ENCODE measurements around the gene TRPM8. TPM values are rescaled to one million over a fixed set of nuclear protein-coding genes. Genes with fewer than 3 reads are reported as not detected.

Gene TRPM8
- total and polyA plus RNA-seq, 9 donors = 0.92 TPM; not detected in 8

DNA sequence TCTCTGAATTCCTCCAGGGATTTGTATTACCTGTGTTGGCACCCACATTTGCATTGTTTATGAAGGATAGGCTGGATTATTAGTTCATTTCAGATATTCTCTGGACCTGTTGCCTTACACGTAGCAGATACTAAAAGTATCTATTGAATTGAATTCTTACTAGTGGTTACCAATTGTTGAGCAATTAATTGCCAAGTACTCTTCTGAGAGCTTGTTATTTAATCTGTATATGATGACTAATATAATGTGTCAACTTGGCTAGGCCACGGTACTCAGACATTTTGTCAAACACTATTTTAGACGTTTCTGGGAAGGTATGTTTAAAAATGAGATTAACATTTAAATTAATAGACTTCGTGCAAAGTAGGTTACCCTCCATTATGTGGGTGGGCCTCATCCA is 130.9 kb downstream of the TRPM8 start:
- intact Hi-C loops (cut with DNase I) = no loop called here
- no peak for DNase-seq
- WGBS, 3 donors = 78 to 83% (median 82%) methylated on average over 4 of the region's 4 CpGs

DNA sequence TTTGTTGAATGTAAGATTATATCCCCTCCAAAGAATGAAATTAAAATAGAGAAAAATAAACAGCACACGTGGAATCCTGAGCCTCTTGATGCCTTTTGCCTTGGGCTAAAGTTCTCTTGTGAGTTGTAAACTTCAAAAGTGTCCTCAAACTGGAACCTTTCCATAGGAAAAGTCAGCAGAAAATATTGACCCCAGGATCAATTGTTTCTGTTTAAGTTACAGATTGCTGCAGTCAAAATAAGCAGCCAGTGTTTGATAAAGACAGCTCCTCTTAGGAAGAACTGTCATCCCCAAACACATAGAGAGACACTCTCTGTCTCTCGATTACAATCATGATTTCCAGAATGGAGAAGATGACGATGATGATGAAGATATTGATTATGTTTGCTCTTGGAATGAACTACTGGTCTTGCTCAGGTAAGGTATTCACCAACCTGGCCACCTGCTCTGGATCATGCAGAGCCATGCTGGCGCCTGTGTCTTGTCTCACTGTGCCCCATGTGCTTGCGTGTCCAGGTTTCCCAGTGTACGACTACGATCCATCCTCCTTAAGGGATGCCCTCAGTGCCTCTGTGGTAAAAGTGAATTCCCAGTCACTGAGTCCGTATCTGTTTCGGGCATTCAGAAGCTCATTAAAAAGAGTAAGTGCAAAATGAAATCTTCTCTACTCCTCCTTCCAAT is 133.4 kb downstream of the TRPM8 start, which contains the start of gene SPP2:
SPP2 (plus strand) TSS at position 248 of the 681 bp plus-strand sequence; CDS start at position 333, 85 bp downstream.
- Histone ChIP-seq H3K27ac (no peak within 1 kb of the TSS), H3K4me1 (ENCODE audit: insufficient read depth) (no peaks in the 10 kb centered on the region), H3K4me3 (no peak within 1 kb of the TSS), H3K9me3 (no peaks in the 10 kb centered on the region), H3K27me3 (no peaks in the 10 kb centered on the region), H3K36me3 (no peaks in the 10 kb centered on the region)
- no peak for TF ChIP-seq POLR2A (IDR thresholded peaks at IDR 0.05)
- TF ChIP-seq EP300 (IDR thresholded peaks at IDR 0.05) = no peak
- TF ChIP-seq, protein P1, sequence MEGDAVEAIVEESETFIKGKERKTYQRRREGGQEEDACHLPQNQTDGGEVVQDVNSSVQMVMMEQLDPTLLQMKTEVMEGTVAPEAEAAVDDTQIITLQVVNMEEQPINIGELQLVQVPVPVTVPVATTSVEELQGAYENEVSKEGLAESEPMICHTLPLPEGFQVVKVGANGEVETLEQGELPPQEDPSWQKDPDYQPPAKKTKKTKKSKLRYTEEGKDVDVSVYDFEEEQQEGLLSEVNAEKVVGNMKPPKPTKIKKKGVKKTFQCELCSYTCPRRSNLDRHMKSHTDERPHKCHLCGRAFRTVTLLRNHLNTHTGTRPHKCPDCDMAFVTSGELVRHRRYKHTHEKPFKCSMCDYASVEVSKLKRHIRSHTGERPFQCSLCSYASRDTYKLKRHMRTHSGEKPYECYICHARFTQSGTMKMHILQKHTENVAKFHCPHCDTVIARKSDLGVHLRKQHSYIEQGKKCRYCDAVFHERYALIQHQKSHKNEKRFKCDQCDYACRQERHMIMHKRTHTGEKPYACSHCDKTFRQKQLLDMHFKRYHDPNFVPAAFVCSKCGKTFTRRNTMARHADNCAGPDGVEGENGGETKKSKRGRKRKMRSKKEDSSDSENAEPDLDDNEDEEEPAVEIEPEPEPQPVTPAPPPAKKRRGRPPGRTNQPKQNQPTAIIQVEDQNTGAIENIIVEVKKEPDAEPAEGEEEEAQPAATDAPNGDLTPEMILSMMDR (IDR thresholded peaks at IDR 0.05) = no peak
- intact Hi-C loops (cut with DNase I) = no loop called here
- DNase-seq = no peak
- WGBS, 3 donors = 83 to 86% (median 86%) methylated on average over 9 of the region's 9 CpGs

More for the DNA sequence above, 130.9 kb downstream of the TRPM8 start:
- Histone ChIP-seq H3K4me1 (ENCODE audit: insufficient read depth) (no peaks in the 10 kb centered on the region), H3K36me3 (no peaks in the 10 kb centered on the region), H3K27ac (no peak overlapping the region), H3K9me3 (no peaks in the 10 kb centered on the region), H3K4me3 (no peak overlapping the region), H3K27me3 (no peaks in the 10 kb centered on the region)
- TF ChIP-seq POLR2A (IDR thresholded peaks at IDR 0.05) (no peak), EP300 (IDR thresholded peaks at IDR 0.05) (no peak)
- TF ChIP-seq, protein P1 (IDR thresholded peaks at IDR 0.05) = no peak

DNA sequence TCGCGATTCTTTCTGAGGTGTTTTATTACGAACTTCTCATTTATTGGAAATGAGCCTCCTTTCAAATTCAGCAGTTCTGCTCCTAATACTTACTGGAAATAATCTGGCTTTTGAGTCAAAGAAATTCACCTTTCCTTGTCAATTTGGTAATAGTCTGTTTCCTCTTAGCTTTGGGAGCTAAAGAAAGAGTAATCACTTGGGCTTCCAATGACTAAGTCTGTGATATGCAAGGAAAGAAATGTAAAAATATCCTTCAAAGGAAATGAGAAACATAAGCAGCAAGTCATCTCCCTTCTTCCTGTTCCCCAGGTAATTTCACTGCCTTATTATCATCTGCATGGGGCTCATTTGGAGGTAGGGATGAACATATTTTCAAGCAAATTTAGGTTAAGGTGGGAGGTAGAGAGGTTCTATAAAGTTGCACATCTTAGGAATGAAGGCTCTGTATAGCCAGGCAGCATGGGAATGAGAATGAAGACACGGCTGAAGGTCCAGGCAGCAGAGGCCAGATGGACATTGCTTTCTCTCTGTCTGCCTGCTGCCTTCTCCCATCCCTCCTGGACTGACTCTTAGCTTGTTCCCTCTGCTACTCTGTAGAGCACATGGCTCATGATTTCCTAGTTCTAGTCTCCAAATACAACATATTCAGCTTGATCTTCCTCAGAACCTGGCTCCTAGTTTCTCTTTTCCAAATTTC is 134.3 kb downstream of the TRPM8 start:
- no peaks in the 10 kb centered on the region for H3K27me3 ChIP-seq
- H3K36me3 ChIP-seq = no peaks in the 10 kb centered on the region
- TF ChIP-seq, protein P1 (IDR thresholded peaks at IDR 0.05) = no peak
- TF ChIP-seq EP300 (IDR thresholded peaks at IDR 0.05) (no peak), POLR2A (IDR thresholded peaks at IDR 0.05) (no peak)
- WGBS, 3 donors = 74 to 82% (median 77%) methylated on average over 4 of the region's 4 CpGs
- intact Hi-C loops (cut with DNase I) = no loop called here
- H3K9me3 ChIP-seq = no peaks in the 10 kb centered on the region
- H3K4me1 ChIP-seq (ENCODE audit: insufficient read depth) = no peaks in the 10 kb centered on the region
- H3K4me3 ChIP-seq = no peak overlapping the region
- no peak overlapping the region for H3K27ac ChIP-seq
- DNase-seq = no peak

- Histone ChIP-seq H3K9me3 (no peaks in the 10 kb centered on the region), H3K4me3 (no peak overlapping the region), H3K4me1 (ENCODE audit: insufficient read depth) (no peaks in the 10 kb centered on the region), H3K27ac (no peak overlapping the region), H3K36me3 (no peaks in the 10 kb centered on the region), H3K27me3 (no peaks in the 10 kb centered on the region)
- 86 to 90% (median 87%) methylated on average over 4 of the region's 4 CpGs for WGBS, 3 donors
- TF ChIP-seq, protein P1 (IDR thresholded peaks at IDR 0.05) = no peak
- TF ChIP-seq EP300 (IDR thresholded peaks at IDR 0.05) (no peak), POLR2A (IDR thresholded peaks at IDR 0.05) (no peak)
- no peak for DNase-seq
- intact Hi-C loops (cut with DNase I) = no loop called here
Observed at GRCh38 chr2:234058881-234059280, 141.7 kb downstream of the TRPM8 start.

Data from ovary (tissue), 9 donors.